Osteoblast (primary cell): Measurements from ENCODE around the gene KDM3A. TPM values are rescaled to one million over a fixed set of nuclear protein-coding genes. Genes with fewer than 3 reads are reported as not detected.

ENCODE experiments used
- DNase-seq: peaks from one replicate; pipeline ENCODE4 v3.0.0; 2011; ENCODE audit warnings: low spot score, mixed read lengths; ENCODE audit not compliant: insufficient read length; ENCODE audit errors: missing footprints
- H2AFZ ChIP-seq: 2 replicates; pipeline ENCODE4 v1.6.0; 2011; ENCODE audit warnings: mild to moderate bottlenecking, low read length
- H3K27ac ChIP-seq: 2 replicates; pipeline ENCODE4 v1.5.1; 2011; ENCODE audit warnings: mild to moderate bottlenecking, low read depth, low read length, moderate library complexity
- H3K27me3 ChIP-seq: 2 replicates; pipeline ENCODE4 v1.6.0; 2012; ENCODE audit warnings: mild to moderate bottlenecking, control low read depth, inconsistent platforms, low read length, moderate library complexity; ENCODE audit not compliant: insufficient read depth
- H3K36me3 ChIP-seq: 2 replicates; pipeline ENCODE4 v1.5.1; 2011; ENCODE audit warnings: mild to moderate bottlenecking, low read length, control low read depth, moderate library complexity; ENCODE audit not compliant: insufficient read depth
- H3K4me1 ChIP-seq: 2 replicates; pipeline ENCODE4 v1.5.1; 2011; ENCODE audit warnings: mild to moderate bottlenecking, low read length, control low read depth, moderate library complexity; ENCODE audit not compliant: insufficient read depth
- H3K4me2 ChIP-seq: 2 replicates; pipeline ENCODE4 v1.6.0; 2011; ENCODE audit warnings: mild to moderate bottlenecking, low read length; ENCODE audit not compliant: insufficient read depth
- H3K4me3 ChIP-seq: fragments of 200-600 bp; sonication (generic); 3 replicates; pipeline ENCODE4 v1.5.1; 2012; ENCODE audit warnings: mild to moderate bottlenecking, low read length, inconsistent platforms; ENCODE audit not compliant: insufficient read depth
- H3K79me2 ChIP-seq: 2 replicates; pipeline ENCODE4 v1.6.0; 2012; ENCODE audit warnings: mild to moderate bottlenecking, low read length, control low read depth, inconsistent platforms; ENCODE audit not compliant: insufficient read depth
- H3K9me3 ChIP-seq: 2 replicates; pipeline ENCODE4 v1.5.1; 2011; ENCODE audit warnings: low read depth, low read length, control low read depth
- H4K20me1 ChIP-seq: 2 replicates; pipeline ENCODE4 v1.6.0; 2012; ENCODE audit warnings: mild to moderate bottlenecking, low read length, control low read depth; ENCODE audit not compliant: insufficient read depth
- CTCF ChIP-seq: IDR thresholded peaks from 2 replicates; pipeline ENCODE4 v1.5.1; 2011; ENCODE audit warnings: mild to moderate bottlenecking, low read depth, low read length, moderate library complexity; ENCODE audit errors: extremely low read depth
- total RNA-seq: library from RNA; depleted of rRNA; stranded (reverse); fragments of >200 nt; gene quantifications from 2 replicates; pipeline ENCODE4 v1.2.3, GENCODE V29; 2012

KDM3A gene
- total RNA-seq, 1 donor = 36.9 TPM

DNA sequence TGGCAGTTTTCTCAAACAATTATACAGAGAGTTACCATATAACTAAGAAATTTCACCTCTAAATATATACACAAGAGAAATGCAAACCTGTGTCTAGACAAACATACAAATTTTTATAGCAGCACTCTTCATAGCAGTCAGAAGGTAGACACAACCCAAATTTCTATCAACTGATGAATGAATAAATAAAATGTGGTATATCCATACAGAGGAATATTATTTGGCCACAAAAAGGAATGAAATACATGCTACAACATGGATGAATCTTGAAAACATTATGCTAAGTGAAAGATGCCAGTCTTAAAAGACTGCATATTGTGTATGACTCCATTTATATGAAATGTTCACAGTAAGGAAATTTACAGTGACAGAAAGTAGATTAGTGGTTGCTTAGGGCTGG is 30.6 kb upstream of the KDM3A start:
- H3K9me3 ChIP-seq = no peaks in the 10 kb centered on the region

DNA sequence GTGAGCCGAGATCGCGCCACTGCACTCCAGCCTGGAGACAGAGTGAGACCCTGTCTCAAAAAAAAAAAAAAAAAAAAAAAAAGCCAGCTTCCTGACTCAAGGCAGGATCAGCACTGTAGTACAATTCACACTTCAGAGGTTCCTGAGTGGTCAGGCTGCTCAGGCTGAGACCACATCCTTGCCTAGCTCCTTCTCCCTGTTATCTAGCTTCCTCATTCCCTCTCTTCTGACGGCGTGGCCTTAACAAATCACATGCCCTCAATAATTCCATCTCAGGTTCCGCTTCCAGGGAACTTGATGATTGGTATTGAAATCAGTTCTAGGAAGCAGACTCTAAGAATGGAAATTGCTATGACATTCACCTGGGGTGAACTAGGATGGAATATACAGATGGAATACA is 29.8 kb upstream of the KDM3A start:
- Histone ChIP-seq H3K27ac (no peak overlapping the region), H4K20me1 (no peaks in the 10 kb centered on the region), H3K27me3 (peaks cover 14% of the 10 kb centered on the region), H3K4me3 (no peak overlapping the region), H3K4me2 (no peak overlapping the region), H3K4me1 (no peaks in the 10 kb centered on the region), H3K36me3 (no peaks in the 10 kb centered on the region), H2AFZ (no peak overlapping the region), H3K9me3 (no peaks in the 10 kb centered on the region), H3K79me2 (no peaks in the 10 kb centered on the region)
- TF ChIP-seq CTCF = no peak
- no peak for DNase-seq

More for the DNA sequence above, 30.6 kb upstream of the KDM3A start:
- Histone ChIP-seq H3K36me3 (no peaks in the 10 kb centered on the region), H3K27me3 (peaks cover 8% of the 10 kb centered on the region), H2AFZ (no peak overlapping the region), H3K27ac (no peak overlapping the region), H3K4me2 (no peak overlapping the region), H3K4me3 (no peak overlapping the region), H4K20me1 (no peaks in the 10 kb centered on the region), H3K4me1 (no peaks in the 10 kb centered on the region), H3K79me2 (no peaks in the 10 kb centered on the region)
- no peak for TF ChIP-seq CTCF
- no peak for DNase-seq

GRCh38 chr2:86412007-86412406 is 29.2 kb upstream of the KDM3A start:
- TF ChIP-seq CTCF = no peak
- Histone ChIP-seq H3K9me3 (no peaks in the 10 kb centered on the region), H3K4me3 (no peak overlapping the region), H3K27ac (no peak overlapping the region), H2AFZ (no peak overlapping the region), H4K20me1 (no peaks in the 10 kb centered on the region), H3K4me1 (no peaks in the 10 kb centered on the region), H3K27me3 (peaks cover 14% of the 10 kb centered on the region), H3K36me3 (no peaks in the 10 kb centered on the region), H3K4me2 (no peak overlapping the region), H3K79me2 (no peaks in the 10 kb centered on the region)
- DNase-seq = no peak

GRCh38 chr2:86413296-86414094 is 27.7 kb upstream of the KDM3A start:
- no peak for DNase-seq
- H3K4me2 ChIP-seq = no peak overlapping the region

More at GRCh38 chr2:86413296-86414094, 27.7 kb upstream of the KDM3A start:
- H3K9me3 ChIP-seq = no peaks in the 10 kb centered on the region
- TF ChIP-seq CTCF = no peak
- H3K4me3 ChIP-seq = no peak overlapping the region
- peaks cover 9% of the 10 kb centered on the region for H3K27me3 ChIP-seq
- H3K79me2 ChIP-seq = no peaks in the 10 kb centered on the region
- H3K4me1 ChIP-seq = no peaks in the 10 kb centered on the region
- no peak overlapping the region for H2AFZ ChIP-seq
- no peaks in the 10 kb centered on the region for H4K20me1 ChIP-seq
- H3K27ac ChIP-seq = no peak overlapping the region
- H3K36me3 ChIP-seq = no peaks in the 10 kb centered on the region
